ENCODE results near the gene CTBP1. TPM values are rescaled to one million over a fixed set of nuclear protein-coding genes. Genes with fewer than 3 reads are reported as not detected.

Gene CTBP1
- total RNA-seq, 1 donor from 2014 or later = 97.0 TPM

DNA sequence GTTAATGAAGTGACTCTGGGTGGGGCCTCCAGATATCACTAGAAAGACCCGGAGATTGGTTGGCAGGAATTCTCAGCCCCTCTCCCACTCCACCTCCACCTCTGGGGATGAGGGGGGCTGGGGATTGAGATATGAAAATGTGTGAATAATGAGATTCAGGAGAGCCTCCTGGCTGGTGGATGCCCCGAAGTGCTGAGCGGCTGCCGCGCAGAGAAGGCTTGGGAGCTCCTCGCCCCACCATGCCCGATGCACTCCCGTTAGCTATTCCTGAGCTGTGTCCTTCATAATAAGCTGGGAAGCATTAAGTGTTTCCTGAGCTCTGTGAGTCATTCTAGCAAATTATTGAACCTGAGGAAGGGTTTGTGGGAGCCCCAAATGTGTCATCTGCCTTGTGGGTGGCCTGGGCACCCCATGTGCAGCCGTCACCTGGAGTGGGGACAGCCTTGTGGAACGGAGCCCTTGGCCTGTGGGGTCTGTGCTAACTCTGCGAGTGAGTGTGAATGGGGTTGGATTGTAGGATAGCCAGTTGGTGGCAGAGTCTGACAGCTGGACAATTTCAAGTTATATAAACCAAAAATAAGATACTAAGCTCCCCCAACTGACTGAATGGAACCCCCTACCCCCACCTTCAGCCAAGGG is 36.3 kb upstream of the CTBP1 start:
- ATAC-seq = no peak
- DNase-seq (ENCODE audit: low spot score) = no peak

DNA sequence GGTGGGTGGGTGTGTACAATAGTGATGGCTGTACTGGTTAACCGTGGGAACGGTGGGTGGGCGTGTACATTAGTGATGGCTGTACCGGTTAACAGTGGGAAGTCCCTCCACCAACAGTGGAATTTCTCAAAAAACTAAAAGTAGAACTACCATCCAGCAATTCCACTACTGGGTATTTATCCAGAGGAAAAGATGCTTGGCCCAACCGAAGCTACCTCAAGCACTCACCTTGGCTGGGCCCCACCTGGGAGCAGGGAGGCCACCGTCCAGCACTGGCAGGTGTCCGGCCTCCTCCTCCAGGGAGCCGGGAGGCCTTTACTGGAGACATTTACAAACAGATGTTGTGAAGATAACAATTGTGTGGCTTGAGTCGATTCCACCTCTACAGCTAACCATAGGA is 34.8 kb upstream of the CTBP1 start:
- DNase-seq (ENCODE audit: low spot score) = no peak
- ATAC-seq = no peak

DNA sequence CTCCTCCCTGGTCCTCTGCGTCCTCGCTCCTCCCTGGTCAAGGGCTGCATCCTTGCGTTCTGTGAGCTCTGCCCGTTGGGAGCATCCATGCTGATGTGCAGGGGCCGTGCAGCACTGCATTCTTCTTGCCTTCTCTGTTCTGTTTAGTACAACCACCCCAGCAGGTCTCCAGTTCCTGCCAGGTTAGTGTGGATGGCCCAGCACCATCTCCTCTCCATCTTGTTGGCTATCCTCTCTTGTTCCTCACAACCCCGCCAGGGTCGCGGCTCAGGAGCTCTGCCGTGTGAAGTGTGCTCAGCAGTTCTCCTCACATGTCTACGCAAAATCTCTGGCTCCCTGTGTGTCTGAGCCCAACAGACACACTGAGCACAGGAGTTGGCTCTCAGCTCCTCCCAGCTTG is 30.3 kb upstream of the CTBP1 start:
- DNase-seq (ENCODE audit: low spot score) = no peak
- ATAC-seq = no peak

- DNase-seq (ENCODE audit: low spot score) = no peak
- ATAC-seq = no peak
Observed at GRCh38 chr4:1277667-1278665, 29.0 kb upstream of the CTBP1 start.

GRCh38 chr4:1276984-1277383 is 28.1 kb upstream of the CTBP1 start:
- no peak for ATAC-seq
- DNase-seq (ENCODE audit: low spot score) = no peak

DNA sequence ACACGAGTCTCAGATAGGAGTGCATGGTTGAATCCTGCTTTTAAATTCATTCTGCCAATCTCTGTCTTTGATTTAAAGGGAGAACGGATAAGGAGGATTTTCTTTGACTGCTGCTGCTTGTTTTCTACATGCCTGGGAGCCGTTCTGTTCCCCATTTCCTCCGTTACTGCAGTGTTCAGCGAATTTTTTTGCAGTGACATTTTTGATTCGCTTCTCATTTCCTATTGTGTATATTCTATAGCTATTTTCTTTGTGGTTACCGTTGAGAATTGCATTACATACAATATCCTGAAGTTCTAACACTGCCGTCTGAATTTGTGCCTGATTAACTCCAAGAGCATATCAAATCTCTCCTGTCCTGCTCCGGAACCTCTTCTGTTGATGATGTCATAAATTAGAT is 25.9 kb upstream of the CTBP1 start:
- DNase-seq (ENCODE audit: low spot score) = no peak

DNA sequence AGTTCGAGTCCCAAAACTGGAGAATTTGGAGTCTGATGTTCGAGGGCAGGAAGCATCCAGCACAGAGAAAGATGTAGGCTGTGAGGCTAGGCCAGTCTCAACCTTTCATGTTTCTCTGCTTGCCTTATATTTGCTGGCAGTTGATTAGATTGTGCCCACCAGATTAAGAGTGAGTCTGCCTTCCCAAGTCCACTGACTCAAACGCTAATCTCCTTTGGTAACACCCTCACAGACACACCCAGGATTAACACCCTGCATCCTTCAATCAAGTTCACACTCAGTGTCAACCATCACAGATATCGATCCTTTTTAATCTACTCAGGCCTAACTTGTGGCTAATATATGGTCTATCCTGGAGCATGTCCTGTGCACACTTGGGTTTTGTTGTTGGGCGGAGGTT is 22.8 kb upstream of the CTBP1 start:
- DNase-seq (ENCODE audit: low spot score) (no peak), ATAC-seq (no peak)

More for the DNA sequence above, 25.9 kb upstream of the CTBP1 start:
- no peak for ATAC-seq

- ATAC-seq (no peak), DNase-seq (ENCODE audit: low spot score) (no peak)
Observed at GRCh38 chr4:1269209-1269608, 20.3 kb upstream of the CTBP1 start.

DNA sequence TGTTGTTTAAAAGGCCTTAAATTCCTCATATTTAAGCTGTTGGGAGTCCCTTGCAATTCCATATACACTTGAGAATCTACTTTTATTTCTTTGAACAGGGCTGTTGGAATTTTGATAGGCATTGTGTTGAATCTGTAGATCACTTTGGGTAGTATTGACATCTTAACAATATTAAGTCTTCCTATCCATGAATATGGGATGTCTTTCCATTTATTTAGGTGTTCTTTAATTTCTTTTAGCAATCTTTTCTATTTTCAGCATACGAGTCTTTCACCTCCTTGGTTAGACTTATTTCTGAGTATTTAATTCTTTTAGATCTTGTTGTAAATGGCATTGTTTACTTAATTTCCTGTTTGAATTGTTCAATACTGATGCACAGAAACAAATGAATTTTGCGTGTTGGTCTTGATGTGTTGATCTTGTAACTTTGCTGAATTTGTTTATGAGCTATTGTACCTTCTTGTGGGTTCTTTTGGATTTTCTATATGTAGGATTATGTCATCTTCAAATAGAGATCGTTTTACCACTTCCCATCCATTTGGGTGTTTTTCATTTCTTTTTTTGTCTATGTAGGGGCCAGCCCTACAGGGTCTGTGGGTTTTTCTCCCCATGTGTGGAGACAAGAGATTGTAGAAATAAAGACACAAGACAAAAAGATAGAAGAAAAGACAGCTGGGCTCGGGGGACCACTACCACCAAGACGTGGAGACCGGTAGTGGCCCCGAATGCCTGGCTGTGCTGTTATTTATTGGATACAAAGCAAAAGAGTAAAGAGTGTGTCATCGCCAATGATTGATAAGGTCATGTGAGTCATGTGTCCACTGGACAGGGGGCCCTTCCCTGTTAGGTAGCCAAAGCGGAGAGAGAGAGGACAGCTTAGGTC is 18.2 kb upstream of the CTBP1 start:
- ATAC-seq = no peak
- DNase-seq (ENCODE audit: low spot score) = no peak

DNA sequence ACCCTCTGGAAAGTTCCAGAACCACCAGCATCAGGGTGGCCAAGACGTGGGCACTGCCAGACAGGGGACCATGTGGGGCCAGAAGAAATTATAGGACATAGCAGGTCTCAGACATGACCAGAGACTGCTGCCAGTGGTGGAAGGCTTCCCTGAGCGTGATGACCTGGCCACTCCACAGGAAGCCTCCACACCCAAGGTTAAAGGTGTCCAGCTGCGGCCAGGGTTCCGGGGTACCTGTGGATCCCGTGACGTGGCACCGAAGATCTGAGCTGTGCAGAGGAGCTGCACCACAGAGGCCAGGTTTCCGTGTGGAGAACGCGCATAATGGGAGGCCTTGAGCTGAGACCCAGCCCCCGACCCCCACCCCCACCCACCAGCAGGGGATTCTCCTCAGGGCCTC is 16.4 kb upstream of the CTBP1 start:
- ATAC-seq = no peak
- no peak for DNase-seq (ENCODE audit: low spot score)

DNA sequence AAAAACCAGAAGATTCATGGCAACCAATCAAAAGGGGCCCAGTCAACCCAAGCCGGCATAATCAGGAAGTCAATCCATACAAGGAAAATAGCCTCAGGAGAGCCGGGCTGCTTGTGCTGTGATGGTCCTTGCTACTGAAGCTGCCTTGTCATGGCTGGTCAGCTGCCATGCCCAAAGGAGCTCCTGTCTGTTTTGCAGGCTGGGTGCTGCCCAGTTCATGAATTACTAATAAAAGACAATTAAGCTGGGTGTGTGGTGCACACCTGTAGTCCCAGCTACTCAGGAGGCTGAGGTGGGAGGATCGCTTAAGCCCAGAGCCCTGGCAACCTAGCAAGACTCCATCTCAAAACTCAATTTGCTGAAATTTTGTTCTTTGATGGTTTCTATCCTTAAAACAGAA is 16.0 kb upstream of the CTBP1 start:
- no peak for DNase-seq (ENCODE audit: low spot score)
- ATAC-seq = no peak

- DNase-seq (ENCODE audit: low spot score) = no peak
Observed at GRCh38 chr4:1261107-1261928, 12.4 kb upstream of the CTBP1 start.

GRCh38 chr4:1260418-1261106 is 11.6 kb upstream of the CTBP1 start:
- DNase-seq (ENCODE audit: low spot score) = no peak
- no peak for ATAC-seq

More at GRCh38 chr4:1261107-1261928, 12.4 kb upstream of the CTBP1 start:
- ATAC-seq = no peak

DNA sequence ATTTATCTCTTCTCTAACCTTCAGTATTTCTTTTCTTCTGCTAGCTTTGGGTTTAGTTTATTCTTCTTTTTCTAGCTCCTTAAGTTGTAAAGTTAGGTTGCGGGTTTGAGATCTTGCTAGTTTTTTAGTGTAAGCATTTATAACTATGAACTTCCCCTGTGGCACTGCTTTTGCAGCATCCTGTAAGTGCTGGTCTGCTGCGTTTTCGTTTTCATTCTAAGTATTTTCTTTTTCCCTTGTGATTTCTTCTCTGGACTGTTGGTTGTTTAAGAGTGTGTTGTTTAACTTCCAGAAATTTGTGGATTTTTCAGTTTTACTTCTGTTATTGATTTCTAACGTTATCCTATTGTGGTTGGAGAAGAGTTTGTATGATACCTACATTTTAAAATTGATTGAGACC is 11.0 kb upstream of the CTBP1 start:
- ATAC-seq = no peak
- no peak for DNase-seq (ENCODE audit: low spot score)

GRCh38 chr4:1258457-1258856 is 9.5 kb upstream of the CTBP1 start:
- DNase-seq (ENCODE audit: low spot score) (no peak), ATAC-seq (no peak)

DNA sequence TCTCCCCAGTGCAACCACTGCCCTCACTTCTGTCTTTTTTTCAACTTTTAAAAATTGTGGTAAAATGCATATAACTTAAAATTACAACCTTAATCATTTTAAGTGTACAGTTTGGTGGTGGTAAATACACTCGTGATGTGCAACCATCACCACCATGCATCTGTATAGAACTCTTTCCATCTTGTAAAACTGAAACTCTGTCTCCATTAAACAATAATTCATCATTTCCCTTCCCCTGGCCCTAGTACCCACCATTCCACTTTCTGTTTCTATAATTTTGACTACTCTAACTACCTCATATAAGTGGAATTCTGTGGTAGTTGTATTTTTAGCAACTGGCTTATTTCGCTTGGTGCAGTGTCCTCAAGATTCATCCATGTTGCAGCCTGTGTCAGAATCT is 6.8 kb upstream of the CTBP1 start:
- DNase-seq (ENCODE audit: low spot score) (no peak), ATAC-seq (no peak)

DNA sequence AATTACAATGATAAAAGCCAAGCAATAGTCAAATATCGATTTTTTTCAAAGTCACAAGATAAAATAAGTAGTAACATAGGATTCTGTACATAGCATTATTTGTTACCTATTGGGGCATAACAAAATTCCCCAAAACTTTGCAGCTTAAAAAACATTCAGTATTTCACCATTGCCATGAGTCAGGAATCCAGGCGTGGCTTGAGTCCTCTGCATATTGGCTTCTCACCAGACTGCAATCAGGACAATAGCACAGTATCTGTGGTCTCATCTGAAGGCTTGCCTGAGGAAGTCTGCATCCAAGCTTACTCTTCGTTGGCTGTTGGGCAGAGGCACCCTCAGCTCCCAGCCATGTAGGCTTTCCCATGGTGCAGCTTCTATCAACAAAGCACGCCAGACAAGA is 6.2 kb upstream of the CTBP1 start:
- no peak for DNase-seq (ENCODE audit: low spot score)
- ATAC-seq = no peak

DNA sequence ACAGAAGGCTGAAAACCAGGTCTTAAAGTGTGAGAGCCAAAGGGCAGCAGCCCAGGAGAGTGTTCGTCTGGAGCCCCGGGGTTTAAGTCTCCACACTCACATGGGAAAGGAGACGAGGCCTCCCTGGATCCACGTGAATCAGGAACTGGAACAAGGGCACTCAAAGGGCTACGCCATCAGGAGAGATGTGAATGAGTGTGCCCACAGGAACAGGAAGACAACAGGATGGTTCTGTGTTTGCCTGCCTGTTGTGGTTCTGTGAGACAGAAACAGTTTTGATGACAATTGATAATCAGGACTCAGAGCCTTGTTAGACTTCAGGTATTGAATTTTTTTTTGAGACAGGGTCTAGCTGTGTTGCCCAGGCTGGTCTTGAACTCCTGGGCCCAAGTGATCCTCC is 4.9 kb upstream of the CTBP1 start:
- DNase-seq (ENCODE audit: low spot score) (no peak), ATAC-seq (no peak)

GRCh38 chr4:1252928-1253492 is 4.1 kb upstream of the CTBP1 start:
- DNase-seq (ENCODE audit: low spot score) (no peak), ATAC-seq (no peak)

DNA sequence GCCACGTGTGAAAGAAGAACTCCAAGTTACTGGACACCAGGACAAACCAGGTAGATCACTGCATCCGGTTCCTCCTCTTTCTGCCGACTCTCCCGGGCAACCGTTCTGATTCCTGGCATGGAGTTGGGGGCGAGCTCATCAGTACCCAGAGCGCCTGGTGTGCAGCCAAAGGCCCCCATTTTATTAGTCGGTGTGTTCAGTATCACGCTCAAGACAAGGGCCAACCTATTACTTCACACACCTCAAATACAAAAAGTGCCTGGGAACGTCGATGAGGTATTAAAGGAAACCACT is 2.8 kb upstream of the CTBP1 start:
- ATAC-seq (no peak), DNase-seq (ENCODE audit: low spot score) (no peak)

Measured in left lobe of liver (tissue), 2 donors.